22Rv1 (cell line): ENCODE results near the gene GALNT7.

Experiments
- CTCF ChIP-seq: fragments of 450-650 bp; IDR thresholded peaks from 2 replicates; pipeline ENCODE4 v1.5.1; 2017; ENCODE audit warnings: mild to moderate bottlenecking
- ZFX ChIP-seq: fragments of 450-650 bp; IDR thresholded peaks from 2 replicates; pipeline ENCODE4 v1.6.1; 2017; ENCODE audit warnings: antibody characterized with exemption, borderline replicate concordance

GRCh38 chr4:173343832-173344397 lies 175.3 kb downstream of the GALNT7 start:
- no peak for TF ChIP-seq CTCF
- TF ChIP-seq ZFX: no peak
